Measurements from ENCODE around the gene CMTM2.

DNA sequence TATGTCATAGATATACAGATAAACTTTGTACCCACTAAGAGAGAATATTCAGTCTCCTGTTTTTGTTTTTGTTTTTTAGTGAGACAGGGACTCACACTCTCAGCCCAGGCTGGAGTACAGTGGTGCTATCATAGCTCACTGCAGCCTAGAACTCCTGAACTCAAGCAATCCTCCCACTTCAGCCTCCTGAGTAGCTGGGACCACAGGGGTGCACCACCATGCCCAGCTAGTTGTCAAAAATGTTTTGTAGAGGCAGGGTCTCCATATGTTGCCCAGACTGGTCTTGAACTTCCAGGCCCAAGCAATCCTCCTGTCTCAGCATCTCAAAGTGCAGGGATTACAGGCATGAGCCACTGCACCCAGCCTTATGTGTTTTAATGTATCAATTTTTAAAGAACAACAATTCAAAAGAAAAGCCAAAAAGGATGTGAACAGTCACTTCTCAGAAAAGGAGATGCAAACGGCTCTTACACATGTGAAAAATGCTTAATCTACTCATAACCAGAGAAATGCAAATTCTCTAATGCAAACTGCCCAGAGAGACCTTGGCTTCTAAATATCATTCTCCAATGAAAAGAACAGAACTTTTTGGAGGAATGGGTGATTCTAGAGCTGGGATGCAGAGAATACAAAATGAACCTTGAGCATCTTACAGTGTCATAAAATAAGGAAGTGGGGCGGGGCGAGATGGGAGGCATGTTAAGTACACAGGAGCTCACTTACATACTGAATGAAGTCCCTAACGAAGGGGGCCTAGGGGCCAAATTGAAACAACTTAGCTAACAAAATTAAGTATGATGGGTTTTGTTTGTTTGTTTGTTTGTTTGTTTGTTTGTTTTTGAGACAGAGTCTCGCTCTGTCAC is 18.0 kb downstream of the CMTM2 start:
- TF ChIP-seq, protein P1, sequence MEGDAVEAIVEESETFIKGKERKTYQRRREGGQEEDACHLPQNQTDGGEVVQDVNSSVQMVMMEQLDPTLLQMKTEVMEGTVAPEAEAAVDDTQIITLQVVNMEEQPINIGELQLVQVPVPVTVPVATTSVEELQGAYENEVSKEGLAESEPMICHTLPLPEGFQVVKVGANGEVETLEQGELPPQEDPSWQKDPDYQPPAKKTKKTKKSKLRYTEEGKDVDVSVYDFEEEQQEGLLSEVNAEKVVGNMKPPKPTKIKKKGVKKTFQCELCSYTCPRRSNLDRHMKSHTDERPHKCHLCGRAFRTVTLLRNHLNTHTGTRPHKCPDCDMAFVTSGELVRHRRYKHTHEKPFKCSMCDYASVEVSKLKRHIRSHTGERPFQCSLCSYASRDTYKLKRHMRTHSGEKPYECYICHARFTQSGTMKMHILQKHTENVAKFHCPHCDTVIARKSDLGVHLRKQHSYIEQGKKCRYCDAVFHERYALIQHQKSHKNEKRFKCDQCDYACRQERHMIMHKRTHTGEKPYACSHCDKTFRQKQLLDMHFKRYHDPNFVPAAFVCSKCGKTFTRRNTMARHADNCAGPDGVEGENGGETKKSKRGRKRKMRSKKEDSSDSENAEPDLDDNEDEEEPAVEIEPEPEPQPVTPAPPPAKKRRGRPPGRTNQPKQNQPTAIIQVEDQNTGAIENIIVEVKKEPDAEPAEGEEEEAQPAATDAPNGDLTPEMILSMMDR (conservative IDR thresholded peaks at IDR 0.05 in 1 of 2, IDR thresholded peaks at IDR 0.05 in 1 of 2; ENCODE audit: extremely low read depth in 1 of 2, insufficient read depth in 1 of 2, low read depth in 1 of 2, low read length in 2 of 2): no peak
- no peak for TF ChIP-seq EZH2 (IDR thresholded peaks at IDR 0.05; ENCODE audit: borderline replicate concordance, low read length)
